Lower leg skin (tissue), 3 donors: Measurements from ENCODE around the gene INHBA.

Source experiments
- CTCF ChIP-seq, 3 donors: fragments of 450-650 bp; IDR thresholded peaks; one replicate each; pipeline ENCODE4 v1.5.1; 2016; ENCODE audit warnings: antibody characterized with exemption in 3 of 3, mild to moderate bottlenecking in 3 of 3, moderate library complexity in 2 of 3
- POLR2A ChIP-seq, 2 donors: fragments of 450-650 bp; IDR thresholded peaks; one replicate each; pipeline ENCODE4 v1.6.1; 2016 to 2017; ENCODE audit warnings: antibody characterized with exemption in 2 of 2, mild to moderate bottlenecking in 1 of 2, moderate library complexity in 1 of 2

- TF ChIP-seq POLR2A (IDR thresholded peaks at IDR 0.05) (no peak), CTCF (IDR thresholded peaks at IDR 0.05) (no peak)
Observed at GRCh38 chr7:41720886-41721285, 18.0 kb upstream of the INHBA start.
